HepG2 (cell line): Measurements from ENCODE around the gene TASOR2. TPM values are rescaled to one million over a fixed set of nuclear protein-coding genes. Genes with fewer than 3 reads are reported as not detected.

Source experiments
- CAMTA2 ChIP-seq: sonication (generic); formaldehyde crosslinking; IDR thresholded peaks from 2 replicates; pipeline ENCODE4 v1.4.0; 2020; ENCODE audit warnings: mild to moderate bottlenecking, missing genetic modification reagents, borderline replicate concordance
- CEBPB ChIP-seq: IDR thresholded peaks from 2 replicates; pipeline ENCODE4 v1.6.1; 2011; ENCODE audit warnings: low read depth, low read length, improper control_type of control experiment, borderline replicate concordance
- CHD4 ChIP-seq: fragments of 200-600 bp; sonication (generic); IDR thresholded peaks from 2 replicates; pipeline ENCODE4 v1.7.0; 2017; ENCODE audit warnings: mild to moderate bottlenecking, low read length, borderline replicate concordance
- E2F5 ChIP-seq: sonication (generic); formaldehyde crosslinking; conservative IDR thresholded peaks from 2 replicates; pipeline ENCODE4 v1.4.0; 2020; ENCODE audit warnings: missing genetic modification reagents
- FOXJ3 ChIP-seq: sonication (generic); formaldehyde crosslinking; IDR thresholded peaks from 2 replicates; pipeline ENCODE4 v1.4.0; 2020; ENCODE audit warnings: missing genetic modification reagents, mild to moderate bottlenecking, borderline replicate concordance
- KDM5B ChIP-seq: sonication (generic); formaldehyde crosslinking; IDR thresholded peaks from 2 replicates; pipeline ENCODE4 v1.4.0; 2020; ENCODE audit warnings: missing genetic modification reagents, mild to moderate bottlenecking, borderline replicate concordance
- LCORL ChIP-seq, 2 experiments: fragments of 450-650 bp in 1 of 2; sonication (generic) in 1 of 2; formaldehyde crosslinking in 1 of 2; IDR thresholded peaks; 2 replicates each; pipeline versions ENCODE4 v1.5.0 to v1.6.1; 2017 to 2020; ENCODE audit warnings: antibody characterized with exemption in 1 of 2, missing genetic modification reagents in 1 of 2
- MBD4 ChIP-seq: IDR thresholded peaks from 2 replicates; pipeline ENCODE4 v1.6.1; 2012; ENCODE audit warnings: low read length, inconsistent platforms, borderline replicate concordance
- RBAK ChIP-seq: sonication (generic); formaldehyde crosslinking; IDR thresholded peaks from 2 replicates; pipeline ENCODE4 v1.5.1; 2020; ENCODE audit warnings: mild to moderate bottlenecking, missing genetic modification reagents
- SOX6 ChIP-seq, 2 experiments: fragments of 450-650 bp in 1 of 2; sonication (generic) in 1 of 2; formaldehyde crosslinking in 1 of 2; IDR thresholded peaks; 2 replicates each; pipeline versions ENCODE4 v1.4.0 to v1.6.1; 2017 to 2020; ENCODE audit warnings: antibody characterized with exemption in 1 of 2, mild to moderate bottlenecking in 1 of 2, missing genetic modification reagents in 1 of 2
- STAT6 ChIP-seq: sonication (generic); formaldehyde crosslinking; IDR thresholded peaks from 2 replicates; pipeline ENCODE4 v1.4.0; 2020; ENCODE audit warnings: missing genetic modification reagents, mild to moderate bottlenecking, borderline replicate concordance
- U2AF2 ChIP-seq: fragments of 200-400 bp; formaldehyde crosslinking; IDR thresholded peaks from 2 replicates; pipeline ENCODE4 v1.6.1; 2017; ENCODE audit warnings: low read depth, mild to moderate bottlenecking, low read length
- WIZ ChIP-seq: sonication (generic); formaldehyde crosslinking; IDR thresholded peaks from 2 replicates; pipeline ENCODE4 v1.5.1; 2020; ENCODE audit warnings: mild to moderate bottlenecking, missing genetic modification reagents
- ZBTB20 ChIP-seq: sonication (generic); formaldehyde crosslinking; IDR thresholded peaks from 2 replicates; pipeline ENCODE4 v1.8.1; 2023; ENCODE audit warnings: missing genetic modification reagents, low read depth, mild to moderate bottlenecking, borderline replicate concordance
- ZNF232 ChIP-seq: sonication (generic); formaldehyde crosslinking; IDR thresholded peaks from 2 replicates; pipeline ENCODE4 v1.4.0; 2020; ENCODE audit warnings: missing genetic modification reagents, borderline replicate concordance
- ZNF431 ChIP-seq: sonication (generic); formaldehyde crosslinking; IDR thresholded peaks from 2 replicates; pipeline ENCODE4 v1.9.0; 2022; ENCODE audit warnings: missing genetic modification reagents, low read depth, mild to moderate bottlenecking, borderline replicate concordance
- ZNF451 ChIP-seq: sonication (generic); formaldehyde crosslinking; IDR thresholded peaks from 2 replicates; pipeline ENCODE4 v1.5.0; 2020; ENCODE audit warnings: mild to moderate bottlenecking, missing genetic modification reagents
- ZNF557 ChIP-seq: sonication (generic); formaldehyde crosslinking; IDR thresholded peaks from 2 replicates; pipeline ENCODE4 v1.4.0; 2020; ENCODE audit warnings: missing genetic modification reagents
- ZNF563 ChIP-seq: sonication (generic); formaldehyde crosslinking; IDR thresholded peaks from 2 replicates; pipeline ENCODE4 v1.8.0; 2022; ENCODE audit warnings: mild to moderate bottlenecking, moderate library complexity, missing genetic modification reagents
- ZNF567 ChIP-seq: sonication (generic); formaldehyde crosslinking; IDR thresholded peaks from 2 replicates; pipeline ENCODE4 v1.8.1; 2023; ENCODE audit warnings: mild to moderate bottlenecking, missing genetic modification reagents, borderline replicate concordance
- ZNF615 ChIP-seq: sonication (generic); formaldehyde crosslinking; IDR thresholded peaks from 2 replicates; pipeline ENCODE4 v1.5.0; 2020; ENCODE audit warnings: mild to moderate bottlenecking, missing genetic modification reagents, borderline replicate concordance
- ZNF629 ChIP-seq: sonication (generic); formaldehyde crosslinking; conservative IDR thresholded peaks from 2 replicates; pipeline ENCODE4 v1.5.0; 2020; ENCODE audit warnings: missing genetic modification reagents
- ZNF713 ChIP-seq: sonication (generic); formaldehyde crosslinking; IDR thresholded peaks from 2 replicates; pipeline ENCODE4 v1.4.0; 2020; ENCODE audit warnings: mild to moderate bottlenecking, missing genetic modification reagents
- ZNF761 ChIP-seq: sonication (generic); formaldehyde crosslinking; conservative IDR thresholded peaks from 2 replicates; pipeline ENCODE4 v1.4.0; 2020; ENCODE audit warnings: mild to moderate bottlenecking, missing genetic modification reagents
- ZSCAN9 ChIP-seq: IDR thresholded peaks from 2 replicates; pipeline ENCODE4 v1.6.1; 2016; ENCODE audit warnings: borderline replicate concordance
- polyA plus RNA-seq, 8 experiments: library from polyadenylated mRNA; depleted of rRNA in 3 of 8; stranded (reverse) in 7 of 8; unstranded in 1 of 8; fragments of >200 nt; fragmentation: Illumina TruSeq in 4 of 8; extraction: Trizol in 4 of 8; gene quantifications; 2 replicates each; pipeline versions ENCODE4 v1.2.1 to v1.2.3, GENCODE V29; 2011 to 2016; ENCODE audit warnings: low read depth in 4 of 8, missing spikeins in 1 of 8, mixed read lengths in 1 of 8; ENCODE audit not compliant: insufficient read depth in 1 of 8
- total RNA-seq, 5 experiments: library from RNA; depleted of rRNA; stranded (reverse); fragments of >200 nt; fragmentation: Illumina TruSeq; extraction: Trizol; gene quantifications; 2 replicates each; pipeline ENCODE4 v1.2.3, GENCODE V29; 2016; ENCODE audit warnings: low read depth in 1 of 5
- TF ChIP-seq, protein P1 (sequence below): sonication (generic); formaldehyde crosslinking; IDR thresholded peaks from 2 replicates; pipeline ENCODE4 v1.4.0; 2020; ENCODE audit warnings: missing genetic modification reagents

TASOR2 gene
- total and polyA plus RNA-seq, 2 of the 13 experiments (the other 11 are each of a cell fraction or from before 2014, with no cell fraction given): 24.2 to 55.3 TPM

GRCh38 chr10:5658871-5659618 lies 25.6 kb upstream of the TASOR2 start (continued):
- TF ChIP-seq E2F5 (CRISPR knock-in tag) (no peak), ZNF713 (CRISPR knock-in tag) (no peak), MBD4 (no peak), U2AF2 (no peak), STAT6 (CRISPR knock-in tag) (no peak), CEBPB (no peak), CAMTA2 (no peak), ZSCAN9 (CRISPR knock-in tag) (no peak), CHD4 (no peak), ZNF761 (0 out of 2 replicates have a peak, but pooled peaks have one; percentile 14), ZNF431 (CRISPR knock-in tag) (0 out of 2 replicates have a peak, but pooled peaks have one; percentile 10), KDM5B (CRISPR knock-in tag) (no peak; the same call in none of the 2 replicates), FOXJ3 (CRISPR knock-in tag) (no peak), SOX6 (IDR thresholded peaks at IDR 0.05) (no peak), SOX6 (CRISPR knock-in tag; IDR thresholded peaks at IDR 0.05) (no peak), WIZ (CRISPR knock-in tag) (0 out of 2 replicates have a peak, but pooled peaks have one; percentile 54), ZNF563 (no peak), ZNF557 (CRISPR knock-in tag) (no peak), ZNF615 (CRISPR knock-in tag) (no peak), ZNF629 (CRISPR knock-in tag) (0 out of 2 replicates have a peak, but pooled peaks have one; percentile 6), LCORL (IDR thresholded peaks at IDR 0.05) (no peak), LCORL (CRISPR knock-in tag; IDR thresholded peaks at IDR 0.05) (no peak), ZNF567 (CRISPR knock-in tag) (no peak), ZNF451 (0 out of 2 replicates have a peak, but pooled peaks have one; percentile 31), ZNF232 (CRISPR knock-in tag) (peak; percentile 58; the same call in 1 of the 2 replicates), ZBTB20 (no peak), RBAK (CRISPR knock-in tag) (no peak)
- TF ChIP-seq, protein P1, sequence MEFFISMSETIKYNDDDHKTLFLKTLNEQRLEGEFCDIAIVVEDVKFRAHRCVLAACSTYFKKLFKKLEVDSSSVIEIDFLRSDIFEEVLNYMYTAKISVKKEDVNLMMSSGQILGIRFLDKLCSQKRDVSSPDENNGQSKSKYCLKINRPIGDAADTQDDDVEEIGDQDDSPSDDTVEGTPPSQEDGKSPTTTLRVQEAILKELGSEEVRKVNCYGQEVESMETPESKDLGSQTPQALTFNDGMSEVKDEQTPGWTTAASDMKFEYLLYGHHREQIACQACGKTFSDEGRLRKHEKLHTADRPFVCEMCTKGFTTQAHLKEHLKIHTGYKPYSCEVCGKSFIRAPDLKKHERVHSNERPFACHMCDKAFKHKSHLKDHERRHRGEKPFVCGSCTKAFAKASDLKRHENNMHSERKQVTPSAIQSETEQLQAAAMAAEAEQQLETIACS: no peak
